GM19463 (cell line): ENCODE measurements around the gene MNT.

ENCODE experiments used
- ATAC-seq: cut with Tn5 transposase; IDR thresholded peaks from one replicate; pipeline ENCODE4 v1.9.1; 2021; ENCODE audit warnings: mild to moderate bottlenecking, moderate library complexity; ENCODE audit not compliant: unreplicated experiment

MNT gene

GRCh38 chr17:2364763-2365116, 36.1 kb downstream of the MNT start:
- ATAC-seq, result no peak

DNA sequence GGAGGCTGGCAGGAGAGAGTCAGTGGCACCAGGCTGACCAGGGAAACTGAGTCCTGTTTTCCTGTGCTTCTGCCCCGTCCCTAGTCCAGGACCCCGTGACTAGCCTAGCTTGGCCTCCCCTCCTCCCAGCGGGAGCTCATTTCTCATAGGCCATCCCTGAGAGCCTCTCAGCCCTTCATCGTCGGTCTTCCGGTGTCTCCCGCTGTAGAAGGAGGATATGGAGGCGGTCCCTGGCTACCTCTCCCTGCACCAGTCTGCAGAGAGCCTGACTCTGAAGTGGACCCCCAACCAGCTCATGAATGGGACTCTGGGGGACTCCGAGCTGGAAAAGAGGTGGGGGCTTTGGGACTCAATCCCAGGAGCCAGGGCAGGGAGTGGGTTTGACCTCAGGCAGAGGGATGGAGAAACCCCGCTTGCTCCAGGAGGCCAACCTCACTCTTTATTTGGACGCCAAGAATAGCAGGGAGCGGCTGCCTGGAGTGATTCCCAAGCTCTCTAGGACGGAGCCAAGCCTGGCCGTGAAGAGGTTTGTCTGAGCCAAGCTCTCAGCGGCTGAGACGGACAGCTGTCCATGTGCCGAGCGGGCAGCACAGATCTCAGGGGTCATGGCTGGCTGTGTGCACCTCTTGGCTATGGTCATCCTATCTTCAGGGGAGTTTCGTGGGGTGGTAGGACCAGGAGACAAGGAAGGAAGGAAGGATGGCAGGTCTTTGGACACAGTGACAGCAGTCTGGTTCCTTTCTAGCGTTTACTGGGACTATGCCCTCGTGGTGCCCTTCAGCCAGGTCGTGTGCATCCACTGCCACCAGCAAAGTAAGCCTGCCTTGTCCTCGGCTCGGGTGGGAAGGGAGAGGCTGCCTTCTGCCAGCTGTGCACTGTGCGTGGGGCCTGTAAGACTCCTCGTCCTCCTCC, 36.8 kb downstream of the MNT start:
- ATAC-seq, result no peak

GRCh38 chr17:2363318-2363717, 37.5 kb downstream of the MNT start:
- ATAC-seq, result no peak

DNA sequence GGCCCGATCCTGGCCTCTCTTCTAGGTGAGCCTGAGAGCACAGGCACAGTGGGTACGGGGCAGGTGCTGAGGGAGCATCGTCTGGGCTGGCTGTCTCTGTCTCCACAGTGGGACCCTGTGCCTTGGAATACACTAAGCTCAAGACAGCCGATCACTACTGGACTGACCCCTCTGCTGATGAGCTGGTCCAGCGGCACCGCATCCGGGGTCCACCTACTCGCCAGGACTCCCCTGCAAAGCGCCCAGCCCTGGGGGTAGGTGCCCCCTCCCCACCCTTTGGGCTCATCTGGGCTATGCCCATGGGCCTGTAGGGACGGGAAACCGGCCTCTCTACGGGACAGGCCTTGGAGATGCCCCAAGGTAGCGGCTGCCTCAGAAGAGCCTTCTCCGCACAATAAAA, 38.0 kb downstream of the MNT start:
- ATAC-seq, result no peak

GRCh38 chr17:2362416-2362815, 38.4 kb downstream of the MNT start:
- ATAC-seq, result no peak

- no peak for ATAC-seq
Measured at GRCh38 chr17:2362016-2362415, 38.8 kb downstream of the MNT start.

DNA sequence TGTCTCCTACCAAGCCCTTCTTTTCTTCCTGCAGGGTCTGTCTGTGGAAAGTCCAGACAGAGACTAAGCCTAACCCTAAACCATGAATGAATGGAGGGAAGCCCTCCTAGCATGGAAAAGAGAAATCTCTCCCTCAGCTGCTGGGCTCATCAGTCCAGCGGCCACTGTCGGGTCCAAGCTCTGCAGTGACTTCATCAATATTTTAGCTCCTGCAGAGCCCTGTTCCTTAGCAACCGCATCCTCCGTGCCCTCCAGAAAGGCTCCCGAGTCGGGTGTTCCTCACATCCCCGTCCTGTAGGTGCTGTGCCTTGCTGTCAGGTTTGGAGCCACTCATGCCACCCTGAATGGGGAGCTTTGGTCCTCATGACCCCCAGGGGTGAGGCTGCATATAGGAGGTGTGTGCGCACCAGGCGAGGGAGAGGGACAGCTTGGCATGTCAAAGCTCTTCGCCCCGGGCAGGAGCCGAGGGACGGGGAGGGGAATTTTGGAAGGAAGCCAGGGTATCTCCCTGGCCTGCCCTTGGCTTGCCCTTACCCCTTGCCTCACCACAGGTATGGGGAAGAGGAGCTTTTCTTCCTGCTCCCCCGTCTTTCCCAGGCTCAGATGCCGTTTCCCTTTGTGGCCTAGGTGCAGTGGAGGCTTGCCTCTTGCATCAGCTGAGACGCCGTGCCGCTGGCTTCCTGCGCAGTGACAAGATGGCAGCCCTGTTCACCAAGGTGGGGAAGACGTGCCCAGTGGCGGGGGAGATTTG, 39.7 kb downstream of the MNT start:
- ATAC-seq, result no peak

DNA sequence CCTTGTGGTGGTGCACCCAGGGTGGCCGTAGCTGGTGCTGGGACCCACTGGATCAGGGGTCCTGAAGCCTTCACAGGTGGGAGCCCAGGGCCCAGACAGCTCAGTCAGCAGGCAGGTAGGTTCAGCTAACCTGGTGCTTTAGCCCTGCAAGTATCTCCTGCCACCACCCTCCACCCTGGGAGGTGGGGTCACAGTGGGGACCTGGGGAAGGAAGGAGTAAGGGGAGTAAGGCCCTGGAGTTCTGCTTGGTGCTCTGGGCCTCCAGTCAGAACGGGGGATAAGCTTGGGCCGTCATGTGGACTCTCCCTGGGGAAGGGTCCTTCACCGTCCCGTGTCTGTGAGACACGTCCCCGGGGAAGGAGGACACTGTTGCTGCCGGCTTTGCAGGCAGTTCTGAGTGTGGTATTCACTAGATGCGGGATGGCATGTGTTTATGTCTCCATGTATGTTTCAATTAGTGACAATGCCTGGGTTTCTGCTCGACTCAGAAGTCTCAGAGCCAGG, 42.9 kb downstream of the MNT start:
- no peak for ATAC-seq

DNA sequence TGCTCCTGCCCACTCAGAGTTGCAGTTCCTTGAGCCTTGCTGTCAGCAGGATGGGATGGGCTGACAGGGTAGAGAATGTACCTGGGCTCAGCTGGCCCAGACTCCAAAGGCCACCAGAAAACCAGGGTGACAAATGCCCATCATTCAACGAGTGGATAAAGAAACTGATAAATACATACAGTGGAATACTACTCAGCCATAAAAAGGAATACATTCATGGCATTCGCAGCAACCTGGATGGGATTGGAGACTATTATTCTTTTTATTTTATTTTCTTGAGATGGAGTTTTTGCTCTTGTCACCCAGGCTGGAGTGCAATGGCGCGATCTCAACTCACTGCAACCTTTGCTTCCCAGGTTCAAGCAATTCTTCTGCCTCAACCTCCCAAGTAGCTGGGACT, 43.6 kb downstream of the MNT start:
- no peak for ATAC-seq

DNA sequence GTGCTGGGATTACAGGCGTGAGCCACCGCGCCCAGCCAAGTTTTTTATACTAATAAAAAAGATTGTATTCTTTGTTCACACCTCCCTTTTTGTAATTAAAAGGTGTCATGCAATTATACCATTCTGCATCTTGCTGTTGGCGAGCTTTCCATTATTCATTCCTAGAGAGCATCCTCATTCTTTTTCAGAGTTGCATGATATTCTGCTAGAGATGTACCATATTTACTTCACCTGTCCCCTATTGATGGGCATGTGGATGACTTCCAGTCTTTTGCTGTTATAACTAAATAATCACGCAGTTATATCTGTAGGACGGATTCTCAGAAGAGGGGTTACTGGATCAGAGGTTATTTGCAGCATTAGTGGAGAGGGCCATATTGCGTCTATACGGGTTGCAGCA, 46.5 kb downstream of the MNT start:
- no peak for ATAC-seq

DNA sequence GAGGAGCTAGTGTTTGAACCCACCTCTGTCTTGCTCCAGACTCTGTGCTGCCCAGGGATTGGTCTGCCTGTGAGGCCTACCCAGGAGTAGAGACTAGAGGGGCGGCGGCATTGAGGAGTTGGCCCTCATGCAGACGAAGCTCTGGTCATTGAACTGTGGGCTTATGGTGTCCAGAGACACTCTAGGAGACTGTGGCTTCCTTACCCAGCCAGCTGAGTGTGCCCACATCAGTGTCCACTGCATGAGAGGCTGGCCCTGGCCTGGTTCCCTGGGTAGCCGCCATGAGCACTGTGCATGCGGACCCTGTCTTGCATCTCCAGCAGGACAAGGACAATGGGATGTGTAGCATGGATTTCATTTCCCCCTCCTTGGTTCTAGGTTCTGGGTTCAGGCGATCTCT, 49.6 kb downstream of the MNT start:
- ATAC-seq, result no peak

GRCh38 chr17:2347805-2348685, 52.8 kb downstream of the MNT start:
- no peak for ATAC-seq

GRCh38 chr17:2346475-2346874, 54.4 kb downstream of the MNT start:
- no peak for ATAC-seq

GRCh38 chr17:2344528-2344927, 56.3 kb downstream of the MNT start:
- no peak for ATAC-seq

DNA sequence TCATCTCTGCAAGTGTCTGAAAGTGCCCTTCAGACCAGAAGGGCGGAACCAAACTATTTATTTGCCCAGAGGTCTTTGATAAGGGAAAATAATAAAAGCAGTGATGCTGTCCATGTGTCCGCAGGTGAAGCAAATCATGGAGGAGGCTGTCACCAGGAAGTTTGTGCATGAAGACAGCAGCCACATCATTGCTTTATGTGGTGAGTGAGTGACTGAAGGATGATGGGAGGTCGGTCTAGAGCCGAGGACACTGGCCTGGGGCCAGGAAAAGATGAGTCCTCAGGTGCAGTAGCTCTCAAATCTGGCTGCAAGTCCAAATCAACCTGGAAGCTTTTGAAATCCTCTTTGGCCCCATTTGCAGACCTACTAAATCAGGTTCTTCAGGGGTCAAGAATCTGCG, 57.4 kb downstream of the MNT start:
- no peak for ATAC-seq

GRCh38 chr17:2338315-2338657, 62.6 kb downstream of the MNT start:
- ATAC-seq, result no peak

DNA sequence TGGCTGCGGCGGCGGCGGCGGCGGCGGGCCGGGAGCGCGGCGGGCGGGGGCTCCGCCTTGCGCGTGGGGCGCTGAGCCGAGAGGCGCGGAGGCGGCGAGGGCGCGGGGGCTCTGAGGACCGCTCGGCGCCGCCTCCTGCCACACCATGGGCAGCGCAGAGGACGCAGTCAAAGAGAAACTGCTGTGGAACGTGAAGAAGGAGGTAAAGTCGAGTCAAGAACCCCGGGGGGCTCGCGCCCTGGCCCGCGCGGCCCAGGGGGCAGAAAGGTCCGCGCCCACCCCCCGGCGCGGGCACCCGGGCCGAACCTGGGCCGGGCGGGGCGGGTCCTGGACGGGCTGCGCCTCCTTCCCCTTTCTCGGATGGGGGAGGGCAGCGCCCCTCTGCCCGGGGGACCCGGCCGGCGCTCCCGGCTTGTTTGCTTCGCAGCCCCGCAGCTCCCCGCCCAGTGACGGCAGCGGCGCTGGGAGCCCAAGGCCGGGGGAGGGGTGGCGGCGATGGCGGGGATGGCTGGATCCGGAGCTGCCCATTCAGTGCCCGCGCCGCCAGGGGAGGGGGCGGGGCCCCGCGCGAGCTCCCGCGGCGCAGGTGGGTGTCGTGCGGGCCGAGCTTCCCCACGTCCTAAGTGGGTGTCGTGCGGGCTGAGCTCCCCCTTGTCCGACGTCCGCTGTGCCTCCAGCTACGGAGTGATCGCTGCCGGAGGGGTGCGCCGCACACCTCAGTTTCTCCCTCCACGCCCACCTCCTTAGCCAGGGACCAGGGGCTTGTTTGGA, 63.1 kb downstream of the MNT start:
- no peak for ATAC-seq

DNA sequence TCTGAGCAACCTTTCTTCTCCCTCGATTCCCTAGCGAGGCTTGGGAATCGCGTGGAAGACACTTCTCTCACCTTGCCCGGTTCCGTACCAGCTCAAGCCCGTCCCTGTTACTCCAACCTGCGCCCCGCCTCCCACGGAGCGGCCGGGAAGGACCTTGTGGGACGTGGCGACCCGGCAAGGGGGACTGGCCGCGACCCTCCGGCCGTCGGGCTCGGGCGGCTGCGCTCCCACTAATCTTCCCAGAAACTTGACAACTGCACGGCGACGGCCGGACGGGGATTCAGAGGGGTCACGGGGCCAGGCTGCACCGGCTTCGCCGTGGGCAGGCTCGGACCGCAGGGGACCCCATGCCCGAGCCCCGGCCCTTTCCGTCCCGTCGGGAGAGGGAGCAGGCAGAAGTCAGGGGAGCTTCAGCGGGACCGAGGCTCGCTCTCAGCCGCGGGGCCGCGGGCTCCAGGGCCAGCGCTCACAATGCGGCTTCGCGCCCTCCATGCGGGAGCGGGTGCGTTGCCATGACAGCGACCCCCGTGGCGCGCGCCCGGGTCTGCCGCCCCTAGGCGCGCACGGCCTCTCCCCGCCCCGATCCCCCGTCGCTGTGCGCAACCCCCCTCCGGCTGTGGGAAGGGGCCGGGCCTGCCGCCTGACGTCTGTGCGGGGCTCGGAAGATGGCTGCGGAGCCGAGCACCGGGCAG, 63.9 kb downstream of the MNT start, which contains the start of gene SGSM2:
SGSM2 (plus strand) TSS at position 650 of the 692 bp plus-strand sequence. CDS start 188 bp downstream, outside the sequence.
- no peak for ATAC-seq

DNA sequence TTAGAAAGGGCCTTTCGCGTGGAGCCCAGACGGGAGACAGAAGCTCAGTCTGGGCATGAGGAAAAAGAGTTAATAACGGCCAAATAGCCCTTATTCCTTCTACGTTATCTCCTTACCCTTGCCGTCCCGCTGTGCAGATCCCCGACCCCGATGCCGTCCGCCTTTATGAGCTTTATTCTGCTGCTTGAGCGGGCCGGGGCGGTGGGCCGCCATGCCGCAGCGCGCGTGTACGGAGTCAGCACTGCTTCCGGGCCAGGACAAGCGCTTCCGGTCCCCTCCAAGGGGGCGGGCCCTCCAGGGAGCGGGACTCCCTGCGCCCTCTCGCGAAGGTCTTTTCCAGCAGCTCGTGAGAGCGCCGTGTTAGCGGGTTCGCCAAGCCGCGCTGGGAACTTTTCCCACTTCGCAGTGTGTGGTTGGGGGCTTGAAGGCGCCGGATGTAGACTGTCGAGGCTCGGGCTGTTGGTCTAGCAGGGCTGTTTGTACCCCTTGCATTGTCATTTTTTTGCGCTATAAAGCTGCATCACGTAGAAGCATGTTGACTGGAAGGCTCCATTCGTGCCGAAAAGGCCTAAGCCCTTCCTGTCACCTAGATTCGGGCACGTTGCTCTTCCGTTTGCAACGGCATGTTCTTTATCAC, 64.5 kb downstream of the MNT start, which contains the start of gene TSR1:
TSR1 (minus strand) TSS at position 243 of the 637 bp plus-strand sequence; CDS start at position 213, 30 bp downstream.
- ATAC-seq, result peak; percentile 79
